HG02678 (cell line): ENCODE measurements around the gene DSC1.
"Not testable (repeated sequence)": the region's sequence is repeated elsewhere in the genome, so short reads cannot be mapped to it uniquely, and the experiment has no call there.

Source experiments
- ATAC-seq: cut with Tn5 transposase; IDR thresholded peaks from one replicate; pipeline ENCODE4 v1.9.1; 2021; ENCODE audit warnings: mild to moderate bottlenecking, moderate library complexity; ENCODE audit not compliant: unreplicated experiment

The DSC1 gene

DNA sequence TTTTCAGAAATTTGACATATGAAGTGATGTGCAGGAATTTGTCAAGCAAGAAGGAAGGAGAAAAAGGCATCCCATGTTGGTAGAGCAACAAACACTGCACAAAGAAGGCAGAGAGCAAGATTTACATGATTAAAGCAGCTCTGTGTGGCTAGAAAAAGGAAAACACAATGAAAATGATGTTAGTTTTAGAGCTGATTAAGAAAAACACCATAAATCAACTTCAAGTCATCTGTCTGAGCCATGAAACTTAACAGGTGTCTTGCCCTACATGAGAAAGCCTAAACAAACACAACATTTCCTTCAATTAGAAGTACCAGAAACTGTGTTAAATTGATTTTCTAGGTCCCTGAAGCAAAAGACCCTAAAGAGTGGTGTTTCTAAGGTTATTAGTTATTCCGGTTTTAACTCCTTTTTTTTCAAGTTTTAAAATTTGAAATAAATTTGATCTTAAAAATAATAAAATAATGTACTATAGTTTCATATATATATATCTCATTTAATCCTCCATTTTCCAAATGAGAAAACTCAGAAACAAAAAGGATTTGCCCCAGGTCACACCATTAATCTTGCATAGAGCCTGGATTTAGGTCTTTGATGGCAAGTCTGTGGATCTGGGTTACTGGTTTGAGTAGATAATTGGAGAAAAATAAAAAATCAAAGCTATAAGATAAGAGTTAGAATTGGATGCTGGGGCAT, 8.6 kb upstream of the DSC1 start:
- no peak for ATAC-seq

DNA sequence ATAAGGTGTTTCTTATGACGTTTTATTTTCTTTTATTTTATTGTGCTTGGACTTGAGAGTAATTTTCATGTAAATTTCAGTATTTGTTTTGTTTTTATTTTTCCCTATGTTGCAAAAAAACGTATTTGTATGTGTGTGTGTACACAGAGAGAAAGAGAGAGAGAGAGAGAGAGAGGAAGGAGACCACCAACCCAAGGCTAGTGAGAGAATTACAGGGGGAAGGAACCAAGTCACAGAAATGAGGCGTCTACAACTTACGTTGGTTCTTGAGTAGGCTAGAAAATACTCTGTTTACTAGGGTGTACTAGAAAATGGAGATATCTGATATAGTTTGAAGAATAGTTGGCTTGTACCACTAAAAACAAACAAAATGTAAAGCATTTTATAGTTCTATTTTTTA, 7.7 kb upstream of the DSC1 start:
- no peak for ATAC-seq

DNA sequence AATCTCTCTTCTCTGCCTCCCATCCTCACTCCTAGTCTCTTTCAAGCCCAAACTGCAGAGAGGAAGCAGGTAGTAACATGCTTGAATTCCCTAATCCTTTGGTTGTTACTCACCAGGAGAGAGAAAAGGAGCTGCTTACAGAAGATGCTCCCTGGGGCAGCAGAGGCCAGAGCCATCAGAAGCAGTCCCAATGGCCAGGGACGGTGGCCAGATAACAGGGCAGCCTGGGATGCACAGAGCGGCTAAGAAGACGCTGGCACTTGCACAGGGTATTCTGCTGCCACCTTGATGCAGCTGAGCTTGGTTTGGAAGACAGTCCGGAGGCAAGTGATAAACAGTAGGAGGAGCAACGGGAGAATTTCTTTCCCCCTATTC, 250 bp downstream of the DSC1 start:
- ATAC-seq = no peak

DNA sequence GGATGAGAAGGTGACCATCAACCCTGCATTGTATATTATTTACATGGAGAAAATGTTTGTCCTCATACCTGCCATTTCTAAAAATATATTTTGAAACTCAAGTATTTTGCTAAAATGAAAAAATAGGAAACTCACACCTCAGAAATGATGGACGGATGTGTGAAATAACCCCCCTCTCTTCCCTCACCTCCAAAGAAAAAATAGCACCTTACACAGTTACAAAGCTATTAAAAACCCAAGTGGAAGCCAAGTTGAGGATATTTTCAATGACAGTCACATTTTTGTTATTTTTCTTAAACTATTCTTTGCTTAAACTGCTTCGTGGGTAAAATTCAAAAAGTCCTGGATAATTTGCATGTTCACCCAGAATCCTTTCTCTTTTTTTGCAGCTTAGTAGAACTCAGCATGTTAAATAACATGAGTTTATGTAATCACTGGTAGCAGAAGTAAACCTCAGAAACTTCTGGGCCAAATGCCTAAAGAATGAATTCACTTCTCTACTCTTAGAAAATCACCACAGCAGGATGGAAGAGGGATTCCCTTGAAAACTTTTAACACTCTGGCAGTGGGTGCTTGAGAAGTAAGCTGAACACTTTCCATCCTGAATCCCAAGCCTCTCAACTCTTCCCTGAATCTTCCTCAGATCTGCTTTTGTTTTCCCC, 768 bp downstream of the DSC1 start:
- ATAC-seq = no peak

DNA sequence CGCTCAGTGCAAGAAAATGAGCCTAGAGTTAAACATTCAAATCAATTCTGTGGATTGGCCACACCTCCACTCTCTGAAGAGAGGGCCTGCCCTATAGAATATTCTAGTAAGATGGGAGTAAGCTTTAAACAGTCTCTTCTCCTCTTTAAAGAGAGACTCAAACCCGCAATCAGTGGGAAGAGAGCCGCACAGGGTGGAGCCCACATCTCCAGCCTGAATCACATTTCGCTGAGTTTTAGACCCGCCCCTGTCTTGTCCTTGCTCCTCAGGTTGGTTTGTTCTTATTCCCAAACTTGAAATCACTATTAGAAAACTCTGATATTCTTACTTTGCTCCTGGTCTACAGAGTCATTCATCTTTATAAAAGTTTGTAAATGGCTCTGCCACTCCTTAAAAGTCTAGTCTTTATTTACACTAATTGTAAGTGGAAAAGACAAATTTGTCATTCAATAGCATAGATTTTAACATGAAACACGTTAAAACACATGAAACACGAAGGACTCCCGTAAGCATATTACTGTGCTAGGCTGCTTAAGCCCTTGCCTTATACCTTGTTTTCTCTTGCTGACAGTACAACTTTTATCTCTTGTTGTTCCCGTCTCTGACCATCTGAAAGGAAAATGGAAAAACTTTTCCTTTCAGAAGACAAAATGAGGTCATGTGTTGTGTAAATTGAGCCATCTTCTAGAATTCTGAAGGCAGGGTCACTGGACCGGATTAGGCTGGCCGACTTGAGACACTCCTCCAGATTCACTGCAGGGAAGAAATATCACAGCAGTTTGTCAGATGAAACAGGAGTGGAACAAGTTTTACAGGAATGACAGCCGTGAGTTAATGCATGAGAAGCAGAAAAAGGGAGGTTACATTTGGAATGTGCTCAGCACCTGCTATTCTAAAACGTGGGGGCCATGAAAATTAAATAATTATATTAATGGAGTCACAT, 5.6 kb downstream of the DSC1 start:
- ATAC-seq = no peak

DNA sequence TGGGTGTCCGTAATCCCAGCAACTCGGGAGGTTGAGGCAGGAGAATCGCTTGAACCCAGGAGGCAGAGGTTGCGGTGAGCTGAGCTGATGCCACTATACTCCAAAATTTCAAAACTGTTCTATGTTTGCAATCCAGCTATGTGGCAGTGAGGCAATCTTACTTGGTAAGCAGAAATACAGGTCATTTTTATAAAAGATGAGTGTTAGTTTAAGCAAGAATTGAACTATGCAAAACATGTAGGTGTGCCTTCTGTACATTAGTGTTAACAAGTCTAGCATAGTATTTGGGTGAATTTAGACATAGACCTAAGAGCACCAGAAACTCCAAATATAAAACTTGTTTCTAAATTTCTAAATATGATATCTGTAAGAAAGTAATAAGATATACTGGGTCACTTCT, 7.2 kb downstream of the DSC1 start:
- ATAC-seq = no peak

DNA sequence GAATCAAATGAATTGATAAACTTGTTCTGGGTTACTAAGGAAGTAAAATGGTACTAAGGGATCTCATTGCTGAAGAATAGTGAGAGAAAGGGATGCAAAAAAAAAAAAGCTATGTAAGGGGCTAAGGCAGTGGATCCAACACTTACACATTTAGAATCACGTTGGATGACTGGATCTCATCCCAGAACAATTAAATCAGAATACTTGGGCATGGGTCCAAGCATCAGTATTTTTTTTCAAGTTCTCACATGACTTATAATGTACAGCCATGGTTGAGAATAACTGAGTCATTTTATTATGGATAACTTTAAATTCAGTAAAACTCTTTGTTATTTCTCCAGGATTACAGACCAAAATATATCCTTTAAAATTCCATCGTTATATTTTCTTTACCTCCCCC, 8.5 kb downstream of the DSC1 start:
- no peak for ATAC-seq

DNA sequence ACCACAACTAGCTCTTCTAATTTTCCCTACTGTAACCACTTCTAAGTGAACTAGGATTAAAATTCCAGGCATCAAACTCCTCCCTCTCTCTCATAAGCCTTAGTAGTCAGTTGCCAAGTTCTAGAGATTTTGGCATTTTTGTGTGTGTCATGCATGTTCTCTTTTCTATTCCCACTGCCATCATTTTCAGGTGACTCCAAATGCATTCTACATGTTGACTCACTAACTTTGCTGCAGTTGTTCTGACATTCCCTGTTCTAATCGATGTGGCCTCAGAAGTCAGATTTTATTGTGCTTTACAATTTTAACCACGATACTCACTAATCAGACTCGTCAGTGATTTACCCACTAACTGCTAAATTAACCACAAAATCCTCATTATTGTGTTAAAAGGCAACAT, 13.3 kb downstream of the DSC1 start:
- no peak for ATAC-seq

DNA sequence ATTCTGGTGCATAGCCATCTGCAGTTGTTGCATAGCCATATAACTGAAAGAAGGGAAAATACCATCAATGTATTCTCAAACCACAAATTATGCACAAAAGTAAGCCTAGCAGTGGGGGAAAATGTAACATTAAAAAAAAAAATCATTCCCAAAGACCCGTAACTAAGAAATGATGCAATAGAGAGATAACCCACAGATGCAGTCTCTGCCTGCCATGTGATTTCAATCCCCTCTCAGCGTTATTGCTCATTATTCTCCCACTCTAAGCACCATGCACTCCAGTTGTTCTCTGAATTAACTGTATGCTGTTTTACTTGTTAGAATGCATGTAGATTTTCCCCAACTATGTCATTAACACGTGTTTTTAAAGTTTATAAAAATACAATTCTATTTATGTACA, 14.1 kb downstream of the DSC1 start:
- ATAC-seq = no peak

DNA sequence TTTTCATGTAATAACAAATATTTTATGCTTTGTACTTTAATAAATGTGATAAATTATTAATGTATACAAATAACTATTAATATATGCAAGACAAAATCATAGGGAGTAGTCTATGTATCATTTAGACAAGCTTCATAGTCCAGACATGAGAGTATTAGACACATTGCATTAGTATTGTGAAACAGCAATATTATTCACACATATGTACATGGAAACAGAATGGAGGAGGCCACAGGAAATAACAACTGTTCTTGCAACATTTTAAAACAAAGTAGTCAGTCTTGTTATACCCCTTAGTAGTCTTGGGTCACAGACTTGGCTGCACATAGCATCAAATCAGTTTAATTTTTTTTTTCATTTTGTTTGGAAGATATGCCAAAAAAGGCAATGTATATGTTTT, 15.8 kb downstream of the DSC1 start:
- no peak for ATAC-seq

DNA sequence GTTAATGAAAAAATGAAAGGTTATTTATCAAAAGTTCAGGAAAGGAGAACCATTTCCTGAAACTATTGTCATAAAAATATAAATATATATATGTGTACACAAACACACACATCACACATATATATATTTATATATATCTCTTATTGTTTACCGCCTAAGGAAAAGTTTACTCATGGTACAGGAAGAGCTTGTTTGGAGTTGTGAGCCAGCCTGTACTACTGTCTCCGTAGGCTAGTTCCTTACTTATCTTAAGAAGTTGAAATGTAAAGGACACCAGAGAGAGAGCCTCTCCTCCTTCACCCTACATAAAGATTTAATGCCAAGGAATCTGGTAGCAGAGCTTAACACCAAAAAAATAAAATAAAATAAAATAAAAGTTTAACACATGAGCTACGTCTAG, 19.6 kb downstream of the DSC1 start:
- ATAC-seq = no peak

DNA sequence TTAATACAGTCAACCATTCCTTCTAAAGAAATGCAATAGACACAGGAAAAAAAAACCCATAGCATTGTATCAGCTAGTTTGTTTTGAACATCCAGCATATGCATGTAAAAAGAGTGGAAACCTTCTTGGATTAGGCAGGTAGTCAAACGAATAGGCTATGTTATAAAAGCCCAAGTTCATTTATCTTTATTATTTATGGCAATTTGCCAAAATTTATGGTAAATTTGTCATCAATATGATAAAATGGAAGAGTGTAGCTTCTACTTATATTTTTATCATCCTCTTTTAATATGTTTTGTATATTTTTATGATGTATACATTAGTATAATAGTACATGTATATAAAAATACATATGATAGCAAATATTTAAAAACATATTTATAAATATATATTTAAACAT, 23.9 kb downstream of the DSC1 start:
- ATAC-seq = no peak

DNA sequence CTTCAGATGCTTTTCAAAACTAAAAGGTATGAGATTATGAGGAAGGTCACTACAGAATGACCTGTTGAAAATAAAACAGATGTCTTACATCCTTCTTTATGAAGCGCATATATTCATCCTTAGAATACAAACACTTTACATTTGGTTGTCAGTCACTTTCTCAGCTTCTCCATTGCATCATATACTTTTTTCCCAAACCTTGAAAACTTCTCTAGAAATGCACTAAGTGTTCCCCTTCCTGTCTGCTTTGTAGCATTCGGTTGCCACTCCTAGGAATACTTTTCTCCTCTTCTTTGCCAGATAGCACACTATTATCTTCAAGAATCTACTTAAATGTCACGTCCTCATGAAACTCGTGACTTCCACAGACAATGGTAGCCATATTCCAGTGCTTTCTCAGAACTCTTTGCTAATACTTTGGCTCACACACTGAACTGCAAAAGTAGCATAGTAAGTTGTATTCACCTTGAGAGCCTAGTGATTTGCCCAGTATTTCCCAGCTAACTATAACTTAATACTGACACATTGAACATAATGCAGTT, 27.6 kb downstream of the DSC1 start:
- no peak for ATAC-seq

DNA sequence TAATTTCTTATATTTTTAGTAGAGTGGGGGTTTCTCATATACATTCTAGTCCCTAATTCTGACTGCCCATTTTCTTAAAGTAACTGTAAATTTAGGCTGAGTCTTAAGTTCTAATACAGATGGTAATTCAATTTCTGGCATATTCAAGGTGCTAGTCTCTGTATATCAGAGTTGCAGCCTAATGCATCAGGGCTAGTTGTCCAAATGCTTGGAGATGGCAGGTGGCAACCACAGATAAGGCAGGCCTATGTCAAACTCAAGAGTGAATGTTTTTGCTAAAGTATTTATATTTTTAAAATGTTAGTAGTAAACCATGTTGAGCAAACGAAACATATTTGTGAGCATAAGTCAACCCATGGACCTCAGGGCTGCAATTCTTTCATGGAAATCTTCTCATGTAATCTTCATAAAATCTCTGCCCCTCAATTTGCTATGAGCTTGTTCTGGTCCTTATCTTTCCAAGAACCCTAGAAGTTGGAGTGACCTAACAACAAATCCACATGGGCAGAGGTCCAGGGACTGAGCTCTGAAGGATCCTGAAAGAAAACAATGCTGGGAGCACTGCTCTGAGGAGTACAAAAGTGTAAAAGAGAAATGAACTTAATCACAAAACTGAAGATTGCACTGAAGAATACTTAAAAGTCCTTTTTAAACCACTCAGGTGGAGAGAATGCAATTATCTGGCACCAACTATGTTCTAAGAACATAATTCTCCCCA, 33.1 kb downstream of the DSC1 start:
- ATAC-seq = no peak

DNA sequence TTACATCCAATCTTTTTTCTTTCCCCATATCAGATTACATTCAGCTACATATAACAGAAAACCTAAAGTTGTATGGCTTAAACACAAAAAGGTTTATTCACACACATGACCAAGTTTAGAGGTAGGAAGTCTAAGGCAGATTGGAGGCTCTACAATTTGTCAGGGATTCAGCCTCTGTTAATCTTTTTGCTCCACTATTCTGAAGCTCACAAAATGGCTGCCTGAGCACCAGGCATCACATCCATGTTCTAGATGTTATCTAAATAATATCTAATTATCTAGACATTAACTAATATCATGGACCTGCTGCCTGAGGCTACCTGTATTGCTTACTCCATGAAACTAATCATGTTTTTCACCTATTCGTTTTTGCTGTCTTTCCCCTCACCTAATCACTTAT, 36.8 kb downstream of the DSC1 start:
- ATAC-seq = no peak

DNA sequence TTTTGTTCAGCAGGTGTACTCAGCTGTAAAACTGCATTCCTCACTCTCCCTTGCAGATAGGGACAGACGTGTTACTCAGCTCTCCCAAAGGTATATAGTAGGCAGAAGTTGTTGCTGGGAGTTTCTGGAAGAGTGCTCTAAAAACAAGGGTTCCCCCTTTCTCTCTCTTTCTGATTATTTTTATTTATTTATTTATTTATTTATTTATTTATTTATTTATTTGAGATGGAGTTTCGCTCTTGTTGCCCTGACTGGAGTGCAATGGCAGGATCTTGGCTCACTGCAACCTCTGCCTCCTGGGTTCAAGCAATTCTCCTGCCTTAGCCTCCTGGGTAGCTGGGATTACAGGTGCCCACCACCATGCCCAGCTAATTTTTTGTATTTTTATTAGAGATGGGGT, 39.5 kb downstream of the DSC1 start:
- ATAC-seq = not testable (repeated sequence)

DNA sequence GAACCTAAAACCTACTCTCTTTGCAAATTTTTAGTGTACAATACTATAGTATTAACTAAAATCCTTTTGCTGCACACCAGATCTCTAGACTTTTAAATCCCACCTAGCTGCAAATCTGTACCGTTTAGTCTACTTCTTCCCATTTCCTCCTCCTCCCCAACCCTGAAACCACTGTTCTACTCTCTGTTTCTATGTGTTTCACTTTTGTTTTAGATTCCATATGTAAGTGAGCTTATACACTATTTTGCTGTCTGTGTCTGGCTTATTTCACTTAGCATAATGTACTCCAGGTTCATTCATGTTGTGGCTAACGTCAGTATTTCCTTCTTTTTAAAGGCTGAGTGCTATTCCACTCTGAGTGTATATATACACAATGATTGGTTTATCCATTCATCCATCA, 42.1 kb downstream of the DSC1 start:
- ATAC-seq = no peak

DNA sequence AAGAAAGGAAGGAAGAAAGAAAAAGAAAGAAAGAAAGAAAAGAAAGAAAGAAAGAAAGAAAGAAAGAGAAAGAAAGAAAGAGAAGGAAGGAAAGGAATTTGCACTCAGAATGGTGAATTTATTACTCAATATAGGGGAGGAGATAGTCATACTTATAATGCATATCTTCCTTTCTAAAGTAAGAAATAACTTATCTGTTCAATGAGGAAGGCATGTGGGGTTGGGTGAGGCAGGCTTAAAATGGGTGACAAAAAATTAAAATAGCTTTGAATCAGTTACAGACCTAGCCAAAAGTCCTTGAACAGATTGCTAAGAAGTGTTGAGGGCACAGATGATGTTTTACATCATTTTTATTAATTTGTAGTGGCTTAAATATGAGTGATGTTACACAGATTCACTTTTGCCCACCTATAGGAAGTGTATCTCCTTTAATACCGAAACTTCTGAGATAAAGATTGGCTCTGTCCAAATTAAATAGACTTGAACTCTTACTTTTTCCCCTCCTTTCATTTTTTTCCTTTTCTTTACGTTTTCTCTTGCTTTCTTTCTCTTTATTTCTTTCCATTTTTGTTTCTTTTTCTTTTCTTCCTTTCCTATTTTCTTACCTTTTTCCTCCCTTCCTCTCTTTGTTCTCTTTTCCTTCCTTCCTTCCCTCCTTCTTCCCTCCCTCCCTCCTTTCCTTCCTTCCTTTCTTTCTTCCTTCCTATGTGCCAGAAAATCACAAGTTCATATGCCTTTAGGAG, 45.6 kb downstream of the DSC1 start:
- no peak for ATAC-seq

DNA sequence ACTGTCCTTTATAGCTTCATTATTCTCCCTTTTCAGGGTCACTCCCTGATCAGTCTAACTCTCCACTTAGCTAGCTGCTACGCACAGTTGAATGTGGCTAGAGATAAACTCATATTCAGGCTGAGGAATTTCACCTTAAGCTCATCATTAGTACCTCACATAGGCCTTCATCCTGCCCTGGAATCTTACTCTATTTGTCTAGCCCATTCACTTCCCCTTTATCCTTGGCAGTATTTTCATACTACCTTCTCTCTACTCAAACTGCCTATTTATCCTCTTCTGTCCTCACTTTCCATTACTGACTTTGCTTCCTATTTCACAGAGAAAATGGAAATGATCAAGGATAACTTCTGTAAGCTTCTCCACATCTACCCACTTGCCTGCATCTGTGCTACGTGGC, 49.9 kb downstream of the DSC1 start:
- no peak for ATAC-seq

DNA sequence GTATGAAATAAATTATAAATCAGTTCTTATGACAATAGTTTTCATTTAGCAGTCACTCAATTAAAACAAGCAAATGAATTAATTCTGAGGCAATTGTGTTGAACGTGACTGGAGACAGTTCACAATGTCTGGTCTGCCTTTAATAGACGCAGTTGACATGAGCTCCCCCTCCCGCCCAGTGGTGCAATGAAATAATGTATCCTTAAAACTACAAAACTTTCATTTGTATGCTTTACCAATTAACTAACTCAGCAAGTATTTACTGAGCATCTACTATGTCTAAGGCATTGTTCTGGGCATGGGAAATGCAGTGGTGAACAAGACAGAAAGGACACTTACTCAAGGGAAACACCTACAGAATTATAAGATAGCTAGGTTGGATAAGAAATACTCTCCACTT, 56.9 kb downstream of the DSC1 start:
- no peak for ATAC-seq
